Measurements from ENCODE around the gene TRMO. TPM values are rescaled to one million over a fixed set of nuclear protein-coding genes. Genes with fewer than 3 reads are reported as not detected.

TRMO gene
- polyA plus RNA-seq, 3 donors from 2014 or later, result 5.9 to 11.4 (median 7.9) TPM

DNA sequence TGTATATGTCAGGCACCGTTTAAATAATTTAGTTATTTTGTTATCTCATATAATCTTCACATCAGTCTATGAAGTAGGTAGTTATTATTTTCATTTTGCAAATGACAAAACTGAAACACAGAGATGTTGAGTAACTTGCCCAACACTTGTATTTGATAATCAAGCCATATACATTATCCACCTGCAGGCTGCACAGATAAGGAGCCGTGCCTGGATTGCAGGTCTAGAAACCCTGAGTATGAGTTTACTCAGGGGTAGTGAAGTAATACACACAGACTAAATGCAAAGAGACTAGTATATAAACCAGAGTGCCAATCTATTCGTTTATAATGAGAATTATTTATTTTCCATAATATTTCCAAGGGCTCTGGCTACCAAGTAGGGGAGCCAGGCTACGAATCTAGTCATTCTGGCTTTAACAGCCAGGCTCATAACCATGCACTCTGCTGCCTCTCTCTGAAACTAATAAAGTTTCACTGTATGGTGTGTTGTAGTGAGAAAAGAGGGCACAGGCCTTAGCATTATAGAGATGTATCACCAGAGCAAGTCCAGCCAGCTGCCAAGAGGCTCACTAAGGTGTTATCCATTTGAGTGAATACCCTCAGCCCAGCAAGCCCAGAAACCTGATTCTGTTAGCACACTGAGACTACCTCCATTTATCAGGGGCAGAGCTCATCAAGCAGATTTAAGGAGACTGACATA, 11.1 kb upstream of the TRMO start:
- no peak overlapping the region for H3K4me3 Mint-ChIP-seq
- no peak overlapping the region for H3K27ac Mint-ChIP-seq
- DNase-seq, result no peak
- no peaks in the 10 kb centered on the region for H3K27me3 Mint-ChIP-seq (ENCODE audit: low read depth in 3 of 3)
- H3K36me3 Mint-ChIP-seq, result no peaks in the 10 kb centered on the region
- H3K4me1 Mint-ChIP-seq, result peaks cover 16 to 23% of the 10 kb centered on the region in 2 donors
- no peaks in the 10 kb centered on the region for H3K9me3 Mint-ChIP-seq

DNA sequence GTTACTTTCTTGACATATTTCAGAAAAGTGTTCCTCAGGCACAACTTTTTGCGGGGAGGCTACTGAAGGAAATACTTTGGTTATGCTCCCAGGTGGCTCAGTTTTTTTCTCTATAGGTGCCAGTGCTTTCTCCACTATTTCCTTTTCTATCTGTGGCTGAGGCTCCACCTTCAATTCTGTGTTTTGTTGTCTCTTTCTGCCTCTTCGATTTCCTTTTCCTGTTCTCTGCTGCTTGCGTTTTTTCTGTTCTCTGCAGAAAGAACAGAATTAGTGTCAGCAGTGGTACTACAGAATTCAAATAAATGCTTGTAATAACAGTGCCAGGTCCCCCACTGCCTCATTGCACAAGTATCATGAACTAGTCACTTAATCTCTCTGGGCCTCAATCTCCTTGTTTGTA, 8.7 kb upstream of the TRMO start:
- Mint-ChIP-seq H3K27ac (peak overlapping the region in 4 of 6 donors; percentile 49 to 85 (median 66)), H3K4me3 (no peak overlapping the region), H3K27me3 (ENCODE audit: low read depth in 3 of 3) (no peaks in the 10 kb centered on the region), H3K4me1 (peaks cover 6 to 10% of the 10 kb centered on the region in 2 donors), H3K36me3 (no peaks in the 10 kb centered on the region), H3K9me3 (no peaks in the 10 kb centered on the region)
- no peak for DNase-seq

DNA sequence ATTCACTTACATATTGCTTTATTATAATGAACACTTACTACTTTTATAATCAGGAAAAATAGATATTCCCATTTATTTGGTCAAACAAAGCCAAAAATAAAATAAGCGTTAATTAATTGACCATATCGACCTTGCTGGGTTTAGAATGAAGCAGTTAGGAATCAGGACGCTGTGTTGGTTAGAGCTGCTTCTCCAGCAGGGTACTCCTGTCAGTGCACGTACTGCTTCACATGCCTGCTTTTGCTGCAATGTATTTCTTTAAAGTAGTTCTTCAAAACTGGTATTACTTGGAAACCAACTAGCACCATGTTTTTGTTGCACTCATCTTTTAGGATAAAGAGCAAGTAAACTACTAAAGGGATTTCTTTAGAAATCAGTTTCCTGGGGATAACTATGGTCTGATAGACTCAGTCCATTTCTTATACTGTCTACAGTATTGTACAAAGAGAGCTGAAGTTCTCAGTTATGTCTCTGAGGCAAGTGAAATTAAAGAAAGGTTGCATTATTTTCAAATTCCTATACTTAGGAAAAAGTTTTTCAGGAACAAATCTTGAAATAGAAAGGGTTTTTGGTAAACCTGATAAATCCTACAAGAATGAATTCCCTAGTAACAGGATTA, 6.8 kb upstream of the TRMO start:
- Mint-ChIP-seq H3K4me3 (no peak overlapping the region), H3K9me3 (no peaks in the 10 kb centered on the region), H3K27ac (no peak overlapping the region), H3K27me3 (ENCODE audit: low read depth in 3 of 3) (peaks cover 0 to 3% (median 0%) of the 10 kb centered on the region in 3 donors), H3K36me3 (no peaks in the 10 kb centered on the region), H3K4me1 (peaks cover 6 to 12% of the 10 kb centered on the region in 2 donors)
- DNase-seq, result no peak

DNA sequence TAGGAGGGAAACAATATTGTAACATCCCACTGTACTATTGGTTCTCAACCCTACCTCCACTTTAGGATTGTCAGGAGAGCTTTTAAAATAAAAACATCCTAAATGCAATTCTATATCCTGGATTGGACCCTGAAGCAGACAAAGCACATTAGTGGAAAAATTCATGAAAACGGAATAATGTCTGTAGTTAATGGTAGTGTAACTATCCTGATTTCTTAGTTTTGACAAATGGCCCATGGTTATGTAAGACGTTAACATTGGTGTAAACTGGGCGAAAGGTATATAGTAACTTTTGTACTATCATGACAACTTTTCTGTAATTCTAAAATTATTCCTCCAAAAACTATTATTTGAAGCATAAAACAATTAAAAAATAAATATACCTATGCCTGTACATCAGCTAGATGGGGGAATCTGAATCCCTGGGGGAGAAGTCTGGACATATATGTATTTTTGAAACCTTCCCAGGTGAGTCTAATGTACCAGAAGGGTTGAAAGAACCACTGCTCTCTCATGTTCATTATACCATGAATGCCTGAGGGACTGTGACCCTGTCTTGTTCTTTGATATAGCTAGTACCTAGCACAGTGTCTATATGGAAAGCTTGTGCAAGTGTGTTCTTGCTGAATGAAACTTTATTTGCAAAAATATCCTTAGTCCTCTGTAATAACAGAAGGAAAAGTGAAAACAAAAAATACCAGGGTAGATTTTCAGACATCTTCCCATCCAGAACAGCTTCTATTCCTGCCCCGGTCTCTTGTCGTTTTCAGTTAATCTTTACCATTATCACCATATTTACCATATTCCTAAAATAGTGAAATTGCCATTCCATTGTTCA, 3.4 kb upstream of the TRMO start:
- Mint-ChIP-seq H3K36me3 (peaks cover 0 to 3% (median 0%) of the 10 kb centered on the region in 3 donors), H3K27me3 (ENCODE audit: low read depth in 3 of 3) (peaks cover 19 to 25% (median 19%) of the 10 kb centered on the region in 3 donors), H3K9me3 (no peaks in the 10 kb centered on the region), H3K27ac (no peak overlapping the region), H3K4me3 (no peak overlapping the region), H3K4me1 (peaks cover 31 to 36% of the 10 kb centered on the region in 2 donors)
- DNase-seq, result no peak

DNA sequence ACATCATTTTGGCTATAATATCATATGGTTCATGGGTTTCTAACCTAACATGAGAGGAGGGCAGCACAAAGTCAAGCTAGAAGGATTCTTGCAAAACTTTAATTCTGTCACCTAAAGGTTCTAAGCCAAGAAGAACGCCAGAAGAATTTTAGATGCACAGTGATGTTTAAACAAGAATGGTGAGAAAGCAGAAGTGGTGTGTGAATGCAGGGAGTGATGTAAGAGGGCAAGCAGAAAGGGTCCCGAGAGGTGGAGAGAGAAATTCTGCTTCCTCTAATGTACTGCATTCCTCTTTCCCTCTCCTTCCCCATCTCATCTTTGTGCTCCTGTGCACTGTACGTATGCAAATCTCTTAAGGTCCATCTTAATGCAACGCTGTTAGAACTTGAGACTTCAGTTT, 2.1 kb upstream of the TRMO start:
- Mint-ChIP-seq H3K36me3 (peaks cover 0 to 3% (median 0%) of the 10 kb centered on the region in 3 donors), H3K27ac (peak overlapping the region in 1 of 6 donors; percentile 98), H3K27me3 (ENCODE audit: low read depth in 3 of 3) (peaks cover 19 to 25% (median 19%) of the 10 kb centered on the region in 3 donors), H3K4me1 (peaks cover 37 to 45% of the 10 kb centered on the region in 2 donors), H3K4me3 (no peak overlapping the region), H3K9me3 (no peaks in the 10 kb centered on the region)
- DNase-seq, result no peak

DNA sequence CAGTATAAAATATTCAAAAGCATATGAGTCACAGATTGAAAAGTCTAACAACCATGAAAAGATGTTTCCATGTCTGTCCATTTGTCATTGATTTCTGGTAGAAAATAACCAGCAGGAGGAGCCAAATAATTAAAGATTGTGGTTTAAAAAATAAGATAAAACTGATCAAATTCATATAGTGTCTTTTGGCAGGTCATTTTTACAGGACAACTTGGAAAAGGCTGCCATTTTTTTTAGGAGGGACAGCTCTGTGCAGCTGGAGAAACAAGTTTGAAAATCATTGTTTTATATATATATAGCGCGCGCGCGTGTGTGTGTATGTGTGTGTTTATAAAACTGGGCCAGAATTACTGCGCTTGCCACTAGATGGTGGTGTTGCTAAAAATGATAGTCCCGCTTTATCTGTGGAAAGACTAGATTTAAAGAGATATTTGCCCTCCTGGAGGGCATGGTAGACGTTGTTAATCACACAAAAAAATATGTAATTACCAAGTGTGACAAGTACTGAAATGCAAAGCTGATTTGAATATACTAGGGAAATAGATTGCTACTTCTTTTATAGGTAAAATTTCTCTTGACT, 1.3 kb upstream of the TRMO start:
- Mint-ChIP-seq H3K9me3 (no peaks in the 10 kb centered on the region), H3K36me3 (peaks cover 0 to 3% (median 0%) of the 10 kb centered on the region in 3 donors), H3K4me1 (peaks cover 44 to 53% of the 10 kb centered on the region in 2 donors), H3K27ac (peak overlapping the region; percentile 96 to 100 (median 99)), H3K4me3 (peak overlapping the region; percentile 71 to 95 (median 92)), H3K27me3 (ENCODE audit: low read depth in 3 of 3) (peaks cover 19 to 25% (median 19%) of the 10 kb centered on the region in 3 donors)
- peak; percentile 74 to 77 (median 76) for DNase-seq

DNA sequence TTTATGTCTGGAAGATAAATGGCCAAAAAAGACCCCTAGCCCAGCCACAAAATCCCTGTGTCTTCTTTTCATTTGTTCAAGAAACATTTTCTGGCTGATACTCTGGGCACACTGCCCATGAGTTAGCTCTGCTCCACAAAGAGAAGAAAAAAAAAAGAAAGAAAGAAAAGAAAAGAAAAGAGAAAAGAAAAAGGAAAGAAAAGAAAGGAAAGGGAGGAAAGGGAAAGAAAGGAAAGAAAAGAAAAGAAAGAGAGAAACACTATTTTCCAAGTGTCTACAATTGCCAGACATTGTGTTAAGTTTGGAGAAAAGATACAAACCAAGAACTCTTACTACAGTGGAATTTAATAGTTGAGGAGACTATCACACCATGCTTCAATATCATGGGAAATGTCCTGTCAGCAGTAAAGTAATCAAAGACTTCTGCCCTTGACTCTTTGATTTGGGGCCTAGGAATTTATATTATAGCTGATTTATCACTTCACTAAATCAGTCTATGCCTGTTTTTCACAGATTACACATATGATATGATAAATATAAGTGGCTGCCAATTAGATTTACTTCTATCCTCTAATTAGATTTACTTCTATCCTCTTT, 3.0 kb downstream of the TRMO start:
- H3K4me3 Mint-ChIP-seq, result peak overlapping the region in 1 of 5 donors; percentile 16
- H3K4me1 Mint-ChIP-seq, result peaks cover 44 to 62% of the 10 kb centered on the region in 2 donors
- H3K36me3 Mint-ChIP-seq, result peaks cover 0 to 20% (median 11%) of the 10 kb centered on the region in 3 donors
- peak overlapping the region; percentile 24 to 98 (median 76) for H3K27ac Mint-ChIP-seq
- H3K27me3 Mint-ChIP-seq (ENCODE audit: low read depth in 3 of 3), result peaks cover 19 to 22% (median 21%) of the 10 kb centered on the region in 3 donors
- no peaks in the 10 kb centered on the region for H3K9me3 Mint-ChIP-seq
- no peak for DNase-seq

DNA sequence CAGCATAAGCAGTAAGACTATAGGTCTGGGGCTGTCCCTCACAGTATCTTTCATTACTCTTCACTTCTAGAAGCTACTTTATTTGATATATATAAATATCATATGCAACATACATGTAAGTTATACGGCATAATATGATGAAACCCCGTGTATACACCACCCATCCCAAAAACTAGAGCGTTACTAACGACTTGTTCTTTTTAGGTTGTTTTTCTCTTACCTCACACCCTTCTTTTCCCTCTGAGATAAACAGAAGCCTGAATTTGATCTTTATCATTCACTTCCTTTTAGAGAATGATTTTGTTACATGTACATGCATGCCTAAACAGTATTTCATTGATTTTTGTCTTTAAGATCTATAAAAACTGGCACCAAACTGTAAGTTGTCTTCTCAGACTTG, 3.7 kb downstream of the TRMO start:
- peak overlapping the region; percentile 24 to 98 (median 66) for H3K27ac Mint-ChIP-seq
- DNase-seq, result no peak
- no peak overlapping the region for H3K4me3 Mint-ChIP-seq
- H3K9me3 Mint-ChIP-seq, result no peaks in the 10 kb centered on the region
- H3K27me3 Mint-ChIP-seq (ENCODE audit: low read depth in 3 of 3), result peaks cover 18 to 21% (median 21%) of the 10 kb centered on the region in 3 donors
- H3K4me1 Mint-ChIP-seq, result peaks cover 39 to 55% of the 10 kb centered on the region in 2 donors
- H3K36me3 Mint-ChIP-seq, result peaks cover 0 to 27% (median 11%) of the 10 kb centered on the region in 3 donors

DNA sequence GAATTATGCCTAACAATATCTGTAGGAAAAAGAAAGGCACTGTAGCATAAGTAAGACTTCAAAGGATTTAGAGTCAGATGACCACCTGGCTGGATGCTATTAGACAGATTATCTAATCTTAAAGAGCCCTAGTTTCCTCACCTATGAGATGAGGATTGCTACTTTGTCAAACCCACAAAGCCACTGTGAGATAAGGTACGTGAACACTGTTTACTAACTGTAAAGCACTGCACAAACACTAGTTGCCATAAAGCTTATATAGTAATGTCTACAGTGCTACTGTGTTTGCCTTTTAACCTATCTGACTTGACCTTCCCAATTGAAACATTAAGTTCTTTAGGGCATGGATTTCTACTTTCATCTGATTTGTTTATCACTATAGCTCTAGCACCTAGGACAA, 10.3 kb downstream of the TRMO start:
- H3K36me3 Mint-ChIP-seq, result peaks cover 13 to 60% (median 14%) of the 10 kb centered on the region in 3 donors
- H3K9me3 Mint-ChIP-seq, result no peaks in the 10 kb centered on the region
- H3K27ac Mint-ChIP-seq, result peak overlapping the region in 2 of 6 donors; percentile 68 to 97
- H3K4me3 Mint-ChIP-seq, result no peak overlapping the region
- DNase-seq, result no peak
- H3K4me1 Mint-ChIP-seq, result peaks cover 40 to 60% of the 10 kb centered on the region in 2 donors
- H3K27me3 Mint-ChIP-seq (ENCODE audit: low read depth in 3 of 3), result peaks cover 0 to 2% (median 0%) of the 10 kb centered on the region in 3 donors

DNA sequence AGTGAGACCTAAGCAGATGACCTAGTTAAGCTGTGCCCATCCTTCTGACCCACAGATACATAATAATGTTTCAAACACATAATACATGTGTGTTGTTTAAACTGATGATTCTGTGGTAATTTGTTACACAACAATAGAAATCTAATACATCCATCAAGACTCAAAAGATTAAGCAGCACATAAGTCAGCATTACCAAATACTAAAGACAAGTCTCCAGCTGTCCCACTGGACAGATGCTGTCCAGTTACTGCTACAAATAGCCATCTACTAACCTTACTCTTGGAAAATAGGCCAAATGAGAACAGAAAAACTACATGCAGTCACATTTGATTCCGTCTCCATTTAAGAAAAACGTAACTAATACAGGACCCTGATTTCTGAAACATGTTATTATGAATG, 10.8 kb downstream of the TRMO start:
- H3K27me3 Mint-ChIP-seq (ENCODE audit: low read depth in 3 of 3), result no peaks in the 10 kb centered on the region
- DNase-seq, result no peak
- H3K4me3 Mint-ChIP-seq, result no peak overlapping the region
- H3K36me3 Mint-ChIP-seq, result peaks cover 13 to 60% (median 14%) of the 10 kb centered on the region in 3 donors
- H3K27ac Mint-ChIP-seq, result peak overlapping the region in 4 of 6 donors; percentile 41 to 97 (median 80)
- no peaks in the 10 kb centered on the region for H3K9me3 Mint-ChIP-seq
- H3K4me1 Mint-ChIP-seq, result peaks cover 44 to 64% of the 10 kb centered on the region in 2 donors

DNA sequence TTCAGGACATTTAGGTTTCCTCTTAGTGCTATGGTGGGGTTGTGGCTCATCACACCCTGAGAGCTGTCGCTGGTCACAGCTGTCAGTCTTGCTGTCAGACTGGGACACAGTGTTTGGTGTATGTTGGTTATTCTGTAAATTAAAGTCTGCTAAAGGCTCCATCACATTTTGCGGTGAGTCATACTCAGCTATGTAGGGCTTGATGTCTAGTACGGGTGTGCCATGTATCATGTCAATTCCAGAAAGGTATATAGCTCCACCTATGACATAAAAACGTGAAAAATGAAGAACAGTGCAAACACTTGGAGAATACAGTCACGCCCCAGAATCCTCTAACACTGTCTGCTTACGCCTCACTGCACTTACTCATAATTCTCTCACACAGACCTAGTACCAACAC, 11.9 kb downstream of the TRMO start:
- Mint-ChIP-seq H3K4me1 (peaks cover 55 to 71% of the 10 kb centered on the region in 2 donors), H3K27ac (peak overlapping the region; percentile 54 to 97 (median 91)), H3K9me3 (no peaks in the 10 kb centered on the region), H3K27me3 (ENCODE audit: low read depth in 3 of 3) (peaks cover 0 to 4% (median 0%) of the 10 kb centered on the region in 3 donors), H3K4me3 (peak overlapping the region; percentile 18 to 77 (median 63)), H3K36me3 (peaks cover 13 to 52% (median 15%) of the 10 kb centered on the region in 3 donors)
- DNase-seq, result peak; percentile 44 to 59 (median 53)

DNA sequence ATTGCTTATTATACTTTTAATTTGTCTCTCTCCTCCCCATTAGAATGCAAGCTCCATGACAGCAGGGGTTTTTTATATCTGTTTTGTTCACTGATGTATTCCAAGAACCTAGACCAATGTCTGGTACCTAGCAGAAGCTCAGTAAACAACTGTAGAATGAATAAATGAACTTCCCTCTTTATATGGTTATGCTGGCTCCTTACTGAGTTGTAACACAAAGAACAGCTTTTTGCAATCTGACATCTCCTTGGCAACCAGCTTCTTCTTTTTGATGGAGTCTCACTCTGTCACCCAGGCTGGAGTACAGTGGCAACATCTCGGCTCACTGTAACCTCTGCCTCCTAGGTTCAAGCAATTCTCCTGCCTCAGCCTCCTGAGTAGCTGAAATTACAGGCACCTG, 13.6 kb downstream of the TRMO start:
- H3K36me3 Mint-ChIP-seq, result peaks cover 8 to 37% (median 13%) of the 10 kb centered on the region in 3 donors
- peaks cover 66 to 84% of the 10 kb centered on the region in 2 donors for H3K4me1 Mint-ChIP-seq
- no peaks in the 10 kb centered on the region for H3K9me3 Mint-ChIP-seq
- peaks cover 0 to 4% (median 0%) of the 10 kb centered on the region in 3 donors for H3K27me3 Mint-ChIP-seq (ENCODE audit: low read depth in 3 of 3)
- DNase-seq, result no peak
- H3K4me3 Mint-ChIP-seq, result peak overlapping the region in 1 of 5 donors; percentile 41
- peak overlapping the region; percentile 52 to 90 (median 64) for H3K27ac Mint-ChIP-seq

DNA sequence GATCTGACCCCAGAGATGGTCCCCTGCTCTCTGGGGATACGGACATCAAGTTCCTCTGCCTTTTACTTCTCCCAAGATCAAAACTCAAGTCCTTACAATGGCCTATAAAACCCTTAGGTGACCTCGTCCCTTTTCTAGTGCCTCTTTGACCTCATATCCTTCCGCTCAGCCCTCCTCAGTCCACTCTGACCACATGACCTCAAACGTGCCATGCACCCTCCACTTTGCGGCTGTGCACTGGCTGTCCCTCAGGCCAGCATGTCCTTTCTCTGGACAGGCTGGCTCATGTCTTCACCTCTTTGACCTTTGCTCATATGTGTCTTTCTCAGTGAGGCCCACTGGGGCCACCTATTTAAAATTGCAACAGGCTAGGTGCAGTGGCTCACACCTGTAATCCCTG, 14.7 kb downstream of the TRMO start:
- H3K27me3 Mint-ChIP-seq (ENCODE audit: low read depth in 3 of 3), result peaks cover 0 to 4% (median 0%) of the 10 kb centered on the region in 3 donors
- H3K36me3 Mint-ChIP-seq, result peaks cover 11 to 32% (median 11%) of the 10 kb centered on the region in 3 donors
- DNase-seq, result no peak
- peak overlapping the region; percentile 49 to 94 (median 66) for H3K4me3 Mint-ChIP-seq
- H3K27ac Mint-ChIP-seq, result peak overlapping the region; percentile 52 to 100 (median 91)
- peaks cover 66 to 82% of the 10 kb centered on the region in 2 donors for H3K4me1 Mint-ChIP-seq
- no peaks in the 10 kb centered on the region for H3K9me3 Mint-ChIP-seq

Measured in immature natural killer cell (primary cell).